Esophagus squamous epithelium (tissue), 4 donors: Measurements from ENCODE around the gene CSGALNACT2.

Experiments
- CTCF ChIP-seq, 6 experiments: fragments of 450-650 bp in 4 of 6; fragments of 200-600 bp in 2 of 6; sonication (generic) in 2 of 6; IDR thresholded peaks; one replicate each; pipeline ENCODE4 v1.5.1; 2016 to 2019; ENCODE audit warnings: antibody characterized with exemption in 6 of 6, mild to moderate bottlenecking in 4 of 6, moderate library complexity in 4 of 6
- POLR2A ChIP-seq, 4 donors: fragments of 450-650 bp; IDR thresholded peaks; one replicate each; pipeline ENCODE4 v1.6.1; 2017; ENCODE audit warnings: antibody characterized with exemption in 4 of 4, mild to moderate bottlenecking in 4 of 4, moderate library complexity in 3 of 4

- no peak for TF ChIP-seq POLR2A (IDR thresholded peaks at IDR 0.05)
- no peak for TF ChIP-seq CTCF (IDR thresholded peaks at IDR 0.05)
Measured at GRCh38 chr10:43124574-43125273, 13.5 kb upstream of the CSGALNACT2 start.
